CD4-positive, alpha-beta T cell treated with Interleukin-6 at 100 ng/mL for 8 hours (primary cell): ENCODE measurements around the gene SAMD4A.

Source experiments
- DNase-seq: peaks from one replicate; pipeline ENCODE4 v3.0.0-alpha.2; 2020; ENCODE audit warnings: mixed read lengths, low spot score

SAMD4A gene

GRCh38 chr14:54633076-54633475 is 66.1 kb downstream of the SAMD4A start:
- DNase-seq, result no peak

- no peak for DNase-seq
Measured at GRCh38 chr14:54637270-54638134, 70.6 kb downstream of the SAMD4A start.

- no peak for DNase-seq
Measured at GRCh38 chr14:54638135-54638446, 71.2 kb downstream of the SAMD4A start.

- DNase-seq, result no peak
Measured at GRCh38 chr14:54639611-54640010, 72.7 kb downstream of the SAMD4A start.

- DNase-seq, result no peak
Measured at GRCh38 chr14:54640506-54640905, 73.6 kb downstream of the SAMD4A start.

GRCh38 chr14:54642121-54642520 is 75.2 kb downstream of the SAMD4A start:
- DNase-seq, result no peak

GRCh38 chr14:54642801-54643695 is 76.1 kb downstream of the SAMD4A start:
- peak; percentile 17 for DNase-seq

GRCh38 chr14:54643696-54644176 is 76.8 kb downstream of the SAMD4A start:
- no peak for DNase-seq

- DNase-seq, result no peak
Measured at GRCh38 chr14:54645639-54646038, 78.7 kb downstream of the SAMD4A start.

GRCh38 chr14:54646626-54647025 is 79.7 kb downstream of the SAMD4A start:
- DNase-seq, result no peak

- DNase-seq, result no peak
Measured at GRCh38 chr14:54647378-54647777, 80.5 kb downstream of the SAMD4A start.

GRCh38 chr14:54649056-54649455 is 82.1 kb downstream of the SAMD4A start:
- DNase-seq, result no peak

GRCh38 chr14:54650331-54650958 is 83.5 kb downstream of the SAMD4A start:
- DNase-seq, result no peak

- no peak for DNase-seq
Measured at GRCh38 chr14:54650959-54651351, 84.0 kb downstream of the SAMD4A start.

GRCh38 chr14:54651649-54652048 is 84.7 kb downstream of the SAMD4A start:
- no peak for DNase-seq

- DNase-seq, result no peak
Measured at GRCh38 chr14:54652188-54652587, 85.3 kb downstream of the SAMD4A start.

GRCh38 chr14:54652605-54653052 is 85.7 kb downstream of the SAMD4A start:
- no peak for DNase-seq

GRCh38 chr14:54653712-54654469 is 87.0 kb downstream of the SAMD4A start:
- DNase-seq, result no peak

GRCh38 chr14:54654605-54655004 is 87.7 kb downstream of the SAMD4A start:
- no peak for DNase-seq

GRCh38 chr14:54658836-54659235 is 91.9 kb downstream of the SAMD4A start:
- no peak for DNase-seq

GRCh38 chr14:54659365-54659764 is 92.4 kb downstream of the SAMD4A start:
- no peak for DNase-seq
